Activated CD8-positive, alpha-beta memory T cell treated with anti-CD3 and anti-CD28 coated beads for 24 hours (primary cell): ENCODE results near the gene NSUN5.
A peak's percentile ranks its signal among the peaks of the same experiment; 100 is the strongest.
"Not testable (repeated sequence)": the region's sequence is repeated elsewhere in the genome, so short reads cannot be mapped to it uniquely, and the experiment has no call there.

ENCODE experiments used
- DNase-seq: peaks from one replicate; pipeline ENCODE4 v3.0.0-alpha.2; 2020

The NSUN5 gene

DNA sequence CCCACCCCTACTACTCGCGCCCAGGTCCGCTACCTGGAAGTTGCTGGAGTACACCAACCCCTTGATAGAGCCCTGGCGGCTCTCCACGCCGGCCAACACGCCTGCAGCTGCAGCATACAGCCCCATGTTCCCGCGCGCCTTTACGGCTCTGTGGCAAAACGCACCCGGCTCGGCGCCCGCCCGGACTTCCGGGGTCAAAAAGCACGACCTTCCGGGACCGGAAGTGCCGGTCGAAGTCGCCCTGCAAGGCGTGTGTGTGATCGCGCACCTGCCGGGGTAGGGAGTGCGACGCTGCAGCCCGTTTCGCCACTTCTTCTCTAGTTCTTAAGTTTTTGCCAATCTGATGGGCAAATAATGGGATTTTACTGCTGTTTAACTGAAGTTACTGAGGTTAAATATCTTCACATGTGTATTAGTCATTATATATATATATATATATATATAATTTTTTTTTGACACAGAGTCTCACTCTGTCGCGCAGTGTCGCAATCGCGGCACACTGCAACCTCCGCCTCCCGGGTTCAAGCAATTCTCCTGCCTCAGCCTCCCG, at the start of gene NSUN5:
NSUN5 (minus strand) TSS at position 162 of the 550 bp plus-strand sequence; CDS start at position 126, 36 bp downstream.
- peak; percentile 93 for DNase-seq

DNA sequence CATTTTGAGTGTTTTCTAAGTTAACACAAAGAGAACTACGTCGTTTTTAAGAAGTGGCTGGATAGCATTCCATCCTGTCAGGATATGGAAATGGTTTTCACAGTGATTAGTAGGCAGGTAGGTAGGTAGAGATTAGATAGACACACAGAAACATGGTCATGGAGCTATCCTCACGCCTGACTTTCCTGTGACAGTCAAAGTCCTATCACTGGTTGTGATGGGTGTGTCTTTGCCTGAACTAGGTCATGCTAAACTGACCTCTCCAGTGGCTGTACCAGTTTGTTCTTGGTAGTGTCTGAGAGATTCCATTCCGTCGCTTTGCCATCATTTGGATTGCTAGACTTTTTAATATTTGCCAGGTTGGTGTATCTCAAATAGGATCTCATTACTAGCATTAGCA, 47.5 kb upstream of the NSUN5 start:
- DNase-seq, result no peak

DNA sequence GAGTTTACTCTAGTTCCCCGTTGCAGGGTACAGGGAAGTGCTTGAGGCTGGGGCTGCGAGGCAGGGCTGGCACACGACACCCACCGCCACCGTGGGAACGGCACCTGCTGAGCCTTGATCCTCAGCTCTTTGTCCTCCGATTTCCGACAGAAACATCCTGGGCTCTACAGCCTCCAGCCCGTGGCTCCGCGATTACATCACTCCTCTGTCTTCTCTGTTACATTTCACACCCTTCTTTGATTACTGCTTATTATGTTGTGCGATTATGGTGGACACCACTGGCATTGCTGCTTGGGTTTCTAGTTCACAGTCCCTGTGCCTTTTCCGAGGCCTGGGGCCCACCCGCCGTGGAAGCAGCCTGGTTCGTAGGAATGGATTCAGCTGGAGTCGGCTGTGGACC, 46.2 kb upstream of the NSUN5 start:
- DNase-seq, result no peak

DNA sequence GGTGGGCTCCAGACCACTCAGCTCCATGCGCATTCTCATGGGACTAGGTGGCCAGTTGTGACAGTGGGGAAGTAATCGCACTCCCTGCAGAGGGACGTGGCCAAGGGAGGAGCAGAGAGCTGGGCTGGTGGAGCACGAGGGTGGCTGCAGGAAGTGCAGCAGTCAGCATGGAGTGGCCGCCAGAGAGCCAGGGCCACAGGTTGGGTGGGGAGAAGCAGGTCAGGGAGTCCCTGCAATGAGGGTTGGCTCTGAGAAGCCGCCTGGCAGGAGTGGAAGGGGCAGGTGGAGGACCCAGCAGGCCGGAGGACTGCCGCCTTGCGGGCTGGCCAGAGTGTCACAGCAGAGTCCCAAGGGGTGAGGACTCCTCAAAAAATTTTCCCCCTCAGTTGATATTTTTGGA, 45.6 kb upstream of the NSUN5 start:
- DNase-seq, result no peak

DNA sequence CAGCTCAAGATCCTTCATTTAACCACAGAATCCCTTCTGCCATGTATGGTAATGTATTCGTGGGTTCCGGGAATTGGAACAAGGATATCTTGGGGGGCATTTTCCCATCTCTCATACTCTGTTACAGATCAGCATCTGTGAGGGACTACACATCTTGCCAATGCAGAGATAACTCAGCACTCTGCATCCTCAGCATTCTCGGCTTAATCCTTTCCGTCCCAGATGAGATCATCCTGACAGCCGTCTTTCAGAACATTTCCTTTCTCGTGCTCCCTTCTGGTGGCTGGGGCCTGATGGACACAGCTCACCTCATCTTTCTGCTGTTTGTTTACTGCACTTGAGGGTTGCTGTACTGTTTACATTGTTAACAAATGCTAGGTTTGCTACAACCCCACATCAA, 44.6 kb upstream of the NSUN5 start:
- no peak for DNase-seq

DNA sequence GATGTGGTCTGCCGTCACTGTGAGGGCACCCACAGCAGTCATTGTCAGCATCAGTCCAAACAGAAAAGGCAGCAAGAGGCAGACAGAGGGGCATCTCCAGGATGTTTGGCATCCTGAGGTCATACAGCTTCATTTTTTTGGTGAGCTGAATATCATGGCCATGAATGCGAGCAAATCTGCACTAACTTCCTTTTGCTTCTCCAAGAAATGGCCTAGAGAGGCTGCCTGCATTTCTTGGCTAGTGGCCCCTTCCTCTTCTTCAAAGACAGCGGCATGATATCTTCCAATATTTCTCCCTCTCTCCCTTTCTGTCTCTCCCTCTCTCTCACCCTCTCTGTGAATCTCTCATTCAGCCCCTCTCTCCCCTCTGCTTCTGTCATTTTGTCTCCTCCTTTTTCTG, 44.2 kb upstream of the NSUN5 start:
- no peak for DNase-seq

DNA sequence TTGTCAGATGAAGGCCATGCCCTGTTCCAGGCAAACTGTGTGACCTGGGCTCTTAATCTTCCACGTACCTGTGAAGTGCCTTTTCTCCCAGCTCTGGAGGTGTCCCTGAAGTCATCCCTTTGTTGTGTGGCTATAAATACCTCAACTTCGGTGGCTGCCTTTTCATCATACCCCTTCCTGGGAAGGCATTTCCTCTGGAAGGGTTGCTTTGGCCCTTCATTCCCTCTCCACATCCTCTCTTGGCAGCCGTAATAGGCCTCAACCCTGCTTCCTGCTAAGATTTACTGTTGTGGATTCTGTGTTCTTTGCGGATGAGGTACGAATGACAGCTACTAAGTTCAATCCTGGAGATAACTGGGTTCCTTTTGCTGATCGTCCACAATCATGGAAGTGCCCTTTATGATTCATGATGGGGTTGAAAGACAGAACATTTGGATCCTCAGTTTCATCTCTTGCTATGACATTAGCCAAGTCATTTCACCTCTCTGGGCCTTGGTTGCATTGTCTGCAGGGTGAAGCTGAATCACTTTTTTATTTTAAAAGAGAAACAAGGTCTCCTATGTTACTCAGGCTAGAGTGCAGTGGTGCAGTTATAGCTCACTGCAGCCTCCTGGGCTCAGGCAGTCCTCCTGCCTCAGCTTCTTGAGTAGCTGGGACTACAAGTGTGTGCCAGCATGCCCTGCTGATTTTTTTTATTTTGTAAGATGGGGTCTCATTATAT, 43.0 kb upstream of the NSUN5 start:
- no peak for DNase-seq

DNA sequence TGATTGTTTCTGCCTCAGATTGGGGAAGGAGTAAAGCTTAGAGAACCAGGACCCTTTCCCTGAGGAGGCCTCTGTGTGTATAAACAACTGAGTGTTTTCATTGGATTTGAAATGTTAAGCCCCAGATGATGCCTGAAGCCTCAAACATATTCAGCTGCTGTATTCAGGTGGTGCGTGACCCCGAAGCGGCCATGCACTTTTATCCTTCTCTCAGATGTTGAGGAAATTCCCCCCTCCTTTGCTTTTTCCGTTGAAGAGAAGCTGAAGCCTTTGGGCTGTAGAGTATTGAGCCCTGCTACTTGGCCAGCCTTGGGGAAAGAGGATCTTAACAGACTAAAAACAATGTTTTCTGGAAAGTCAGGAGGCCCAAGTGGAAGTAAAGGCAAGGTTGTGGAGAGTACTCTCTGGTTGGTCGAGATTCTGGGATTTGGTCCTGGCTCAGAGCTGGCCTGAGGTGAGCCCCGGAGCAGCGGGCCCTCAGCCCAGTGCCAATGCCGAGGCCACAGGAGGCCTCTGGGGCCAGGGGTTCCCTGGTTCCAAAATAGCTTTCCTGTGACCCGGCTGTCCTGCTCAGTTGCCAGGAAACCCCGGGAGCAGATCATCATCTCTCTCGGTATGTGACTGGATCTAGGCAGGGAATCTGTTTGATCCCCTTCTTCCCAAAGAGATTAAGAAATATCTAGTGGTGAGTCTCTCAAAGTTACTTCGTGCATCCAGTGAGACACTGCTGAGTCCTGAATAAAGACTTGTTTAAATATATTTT, 41.9 kb upstream of the NSUN5 start:
- DNase-seq, result no peak

DNA sequence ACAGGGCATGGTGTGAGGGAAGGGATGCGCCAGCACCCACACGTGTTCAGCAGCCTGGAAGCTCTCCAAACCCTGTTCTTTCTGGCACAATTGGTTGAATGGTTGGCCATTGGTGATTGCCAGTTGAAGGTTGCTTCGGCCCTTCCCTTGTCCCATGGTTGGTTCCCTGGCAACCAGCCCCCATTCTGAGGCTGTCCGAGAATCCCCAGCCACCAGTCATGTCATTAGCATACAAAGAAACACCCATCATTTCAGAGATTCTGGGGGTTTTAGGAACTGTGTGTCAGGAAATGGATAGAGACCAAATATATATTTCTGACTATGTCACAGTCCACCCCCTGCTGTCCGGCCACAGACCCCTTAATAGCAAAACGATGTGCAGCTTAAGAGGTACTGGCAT, 41.1 kb upstream of the NSUN5 start:
- no peak for DNase-seq

DNA sequence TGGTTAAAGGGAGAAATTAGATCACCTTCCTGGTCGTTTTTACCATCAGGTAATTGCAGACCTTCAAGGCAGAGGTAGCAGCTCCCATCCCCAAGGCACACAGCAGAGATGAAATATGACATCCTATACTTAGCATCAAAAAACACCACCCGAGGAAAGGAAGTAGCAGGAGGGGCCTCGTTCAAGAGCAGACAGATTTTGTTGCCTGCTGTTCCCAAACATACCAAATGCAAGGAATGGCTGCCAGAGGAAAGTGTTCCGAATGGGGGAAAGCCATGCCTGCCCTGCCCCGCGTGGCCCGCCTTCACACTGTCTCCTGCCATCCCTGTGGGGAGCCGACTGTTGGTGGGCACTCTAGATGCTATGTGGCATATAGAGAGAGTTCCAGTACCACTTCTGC, 37.3 kb upstream of the NSUN5 start:
- DNase-seq, result no peak

DNA sequence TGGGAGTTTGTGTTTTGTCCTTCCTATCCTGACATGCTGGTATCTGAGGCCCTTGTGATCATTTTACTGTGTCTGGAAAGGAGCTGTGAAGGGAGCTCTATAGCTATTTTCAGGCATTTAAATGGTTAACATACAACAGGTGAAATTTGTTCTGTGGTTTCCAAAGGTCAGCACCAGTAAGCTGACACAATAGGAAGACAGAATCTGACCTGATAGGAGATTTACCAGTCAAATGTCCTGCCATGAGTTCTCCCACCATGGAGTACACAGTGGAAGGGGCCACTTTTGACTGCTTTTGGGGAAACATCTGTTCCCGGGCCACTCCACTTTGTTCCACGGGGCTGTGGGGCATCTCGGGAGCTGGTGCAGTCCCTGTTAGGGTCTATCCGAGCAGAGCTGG, 36.9 kb upstream of the NSUN5 start:
- DNase-seq, result no peak

DNA sequence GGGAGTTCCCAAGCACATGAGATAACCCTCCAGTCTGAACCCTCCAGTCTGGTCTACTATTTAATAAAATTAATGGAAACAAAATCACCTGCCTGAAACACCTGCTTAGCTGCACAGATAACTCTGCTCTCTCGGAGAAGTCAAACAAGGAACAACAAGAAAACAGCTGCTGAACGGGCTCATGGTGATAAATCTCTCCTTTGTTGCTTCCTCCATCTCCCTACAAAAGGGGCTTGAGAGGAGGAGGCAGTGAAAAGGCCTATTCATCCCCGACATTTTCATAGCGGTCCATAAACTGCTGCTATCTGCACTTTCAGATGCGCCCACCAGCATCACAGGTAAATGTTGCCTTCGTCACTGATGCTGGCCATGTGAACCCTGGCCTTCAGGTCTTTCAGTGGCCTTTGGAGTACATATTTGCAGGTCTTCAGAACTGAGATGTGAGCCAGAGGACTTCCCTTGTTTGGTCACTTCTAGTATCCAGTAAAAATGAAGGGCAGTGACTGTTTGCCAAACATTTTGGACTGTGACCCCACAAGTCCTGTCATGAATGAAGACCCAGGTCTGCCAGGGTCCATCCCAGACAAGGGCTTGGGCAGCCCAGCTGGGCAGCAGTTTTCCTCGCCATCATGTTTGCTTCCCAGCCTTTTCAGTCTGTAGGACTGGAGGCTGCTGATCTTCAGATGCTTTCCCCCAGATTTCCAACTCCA, 35.2 kb upstream of the NSUN5 start:
- DNase-seq, result no peak

DNA sequence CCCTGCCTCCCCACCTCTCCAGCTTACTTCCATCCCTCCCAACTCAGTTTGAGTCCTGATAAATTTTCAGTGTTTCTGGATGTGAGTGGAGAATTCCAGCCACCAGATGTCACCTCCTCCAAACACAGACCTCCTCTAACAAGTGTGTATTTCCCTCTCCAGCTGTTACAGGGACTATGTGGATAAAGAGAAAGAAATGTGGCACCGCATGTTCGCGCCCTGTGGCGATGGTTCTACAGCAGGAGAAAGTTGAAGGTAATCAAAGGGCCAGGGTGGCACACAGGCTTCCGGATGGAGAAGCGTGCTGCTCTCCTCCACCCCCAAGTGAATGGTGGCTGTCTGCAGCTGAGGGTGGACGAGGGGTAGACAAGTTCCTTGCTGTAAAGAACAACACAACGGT, 34.0 kb upstream of the NSUN5 start:
- DNase-seq, result no peak

DNA sequence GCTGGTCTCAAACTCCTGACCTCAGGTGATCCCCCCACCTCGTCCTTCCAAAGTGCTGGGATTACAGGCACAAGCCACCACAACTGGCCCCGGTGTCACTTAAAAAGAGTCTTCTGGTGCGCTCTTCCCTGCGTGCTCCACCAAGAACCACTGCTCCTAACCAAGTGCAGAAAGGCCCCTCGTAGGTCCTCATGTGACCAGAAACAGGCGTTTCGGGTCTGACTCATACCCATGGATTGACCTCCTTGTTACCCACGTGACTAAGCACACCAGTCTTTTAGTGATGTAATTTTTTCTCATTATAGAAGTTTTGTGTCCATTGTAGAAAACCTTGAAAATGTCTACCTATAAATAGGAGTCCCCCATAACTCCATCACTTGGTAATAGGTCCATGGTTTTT, 33.3 kb upstream of the NSUN5 start:
- no peak for DNase-seq

DNA sequence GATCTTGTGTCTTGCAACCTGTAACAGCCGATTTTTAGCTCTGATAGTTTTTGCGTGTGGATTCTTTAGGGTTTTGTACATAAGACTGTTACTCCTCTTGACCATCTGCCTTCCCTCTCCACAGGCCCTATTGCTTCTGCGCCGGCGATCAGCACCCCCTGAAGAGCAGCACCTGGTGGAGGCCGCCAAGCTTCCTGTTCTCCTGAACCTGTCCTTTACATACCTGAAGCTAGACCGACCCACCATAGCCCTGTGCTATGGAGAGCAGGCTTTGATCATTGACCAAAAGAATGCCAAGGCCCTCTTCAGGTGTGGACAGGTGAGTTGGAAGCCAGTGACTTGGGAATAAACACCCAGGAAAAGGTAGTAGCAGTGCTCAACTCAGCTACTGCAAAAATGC, 31.9 kb upstream of the NSUN5 start:
- no peak for DNase-seq

DNA sequence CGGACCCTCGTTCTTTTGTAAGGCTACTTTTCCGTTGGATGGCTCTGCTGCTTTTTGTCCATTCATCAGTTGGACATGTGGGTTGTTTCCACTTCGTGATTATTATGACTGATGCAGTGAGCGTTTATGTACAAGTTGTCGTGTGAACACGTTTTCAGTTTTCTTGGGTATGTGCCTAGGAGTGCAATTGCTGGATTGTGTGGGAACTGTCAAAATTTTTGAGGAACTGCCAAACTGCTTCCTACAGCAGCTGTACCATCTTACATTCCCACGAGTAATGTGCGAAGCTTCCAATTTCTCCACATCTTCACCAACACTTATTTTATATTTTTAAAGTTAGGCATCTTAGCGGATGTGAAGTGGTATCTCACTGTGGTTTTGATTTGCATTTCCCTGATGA, 29.7 kb upstream of the NSUN5 start:
- no peak for DNase-seq

DNA sequence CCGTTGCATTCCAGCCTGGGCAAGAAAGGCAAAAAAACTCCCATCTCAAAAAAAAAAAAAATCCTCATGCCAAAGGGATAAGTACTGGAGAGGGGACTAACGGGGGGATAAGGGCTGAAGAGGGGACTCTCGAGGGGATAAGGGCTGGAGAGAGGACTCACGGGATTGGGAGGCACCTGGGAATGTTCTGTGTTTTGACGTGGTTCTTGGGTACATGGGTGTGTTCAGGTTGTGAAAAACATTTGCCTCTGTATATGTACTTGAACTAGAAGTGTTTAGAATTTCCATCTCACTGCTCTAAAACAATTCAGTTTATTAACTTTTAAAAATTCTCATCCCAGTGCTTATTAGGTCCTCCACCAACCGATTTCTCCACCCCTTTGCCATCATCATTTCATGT, 23.8 kb upstream of the NSUN5 start:
- no peak for DNase-seq

DNA sequence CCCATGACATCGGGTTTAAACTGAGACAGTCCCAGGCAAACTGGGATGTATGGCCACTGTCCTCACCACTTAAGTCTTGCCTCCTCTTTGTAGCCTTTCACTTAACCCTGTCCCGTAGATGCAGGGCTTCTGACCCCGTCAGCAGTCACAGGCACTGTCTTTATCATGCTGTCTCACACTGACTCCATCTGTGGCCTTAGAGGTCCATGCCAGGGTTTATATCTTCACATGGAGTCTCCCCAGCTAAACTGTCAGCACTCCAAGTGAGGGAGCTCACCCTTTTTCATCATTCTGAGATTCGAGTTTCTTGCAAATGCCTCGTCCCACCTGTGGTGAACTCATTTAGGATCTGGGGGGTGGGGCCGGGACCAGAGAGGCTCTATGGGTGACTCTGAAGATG, 22.1 kb upstream of the NSUN5 start:
- no peak for DNase-seq

DNA sequence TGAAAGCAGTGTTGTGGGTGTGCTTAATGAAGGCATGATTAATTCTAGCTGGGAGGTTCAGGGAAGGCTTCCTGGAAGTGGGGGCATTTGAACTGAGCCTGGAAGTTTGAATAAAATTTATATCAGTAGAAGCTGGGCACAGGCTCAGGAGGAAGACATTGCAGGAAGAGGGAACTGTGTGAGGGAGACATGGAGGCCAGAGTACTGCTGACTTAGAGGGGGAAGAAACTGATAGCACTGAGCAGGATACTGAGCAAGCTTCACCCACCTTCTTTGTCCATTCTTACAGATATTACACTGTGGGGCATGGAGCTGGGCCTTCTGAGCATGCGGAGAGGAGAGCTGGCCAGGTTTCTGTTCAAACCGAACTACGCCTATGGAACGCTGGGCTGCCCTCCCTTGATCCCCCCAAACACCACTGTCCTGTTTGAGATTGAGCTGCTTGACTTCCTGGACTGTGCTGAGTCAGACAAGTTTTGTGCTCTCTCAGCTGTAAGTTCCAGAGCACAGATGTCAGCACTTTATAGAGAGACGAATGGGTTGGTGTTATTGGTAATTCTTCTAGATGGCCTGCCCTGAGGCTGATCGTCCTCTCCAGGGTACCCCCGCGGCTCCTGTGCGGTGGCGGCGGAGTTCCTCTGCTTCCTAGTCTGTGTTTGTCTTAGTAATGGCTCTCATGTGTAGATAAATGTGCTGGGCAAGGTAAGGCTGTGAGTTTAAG, 21.4 kb upstream of the NSUN5 start:
- no peak for DNase-seq

DNA sequence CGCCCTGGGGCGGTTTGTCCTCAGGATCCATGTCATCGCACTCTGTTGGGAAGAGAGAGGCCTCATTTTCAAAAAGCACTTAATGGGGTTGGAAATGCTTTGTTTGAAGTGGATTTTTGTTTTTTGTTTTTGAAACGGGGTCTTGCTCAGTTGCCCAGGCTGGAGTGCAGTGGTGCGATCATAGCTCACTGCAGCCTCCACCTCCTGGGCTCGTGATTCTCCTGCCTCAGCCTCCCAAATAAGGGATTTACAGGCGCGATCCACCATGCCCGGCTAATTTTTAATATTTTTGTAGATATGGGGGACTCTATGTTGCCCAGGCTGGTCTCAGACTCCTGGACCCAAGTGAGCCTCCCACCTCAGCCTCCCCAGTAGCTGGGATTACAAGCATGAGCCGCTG, 20.1 kb upstream of the NSUN5 start:
- no peak for DNase-seq

DNA sequence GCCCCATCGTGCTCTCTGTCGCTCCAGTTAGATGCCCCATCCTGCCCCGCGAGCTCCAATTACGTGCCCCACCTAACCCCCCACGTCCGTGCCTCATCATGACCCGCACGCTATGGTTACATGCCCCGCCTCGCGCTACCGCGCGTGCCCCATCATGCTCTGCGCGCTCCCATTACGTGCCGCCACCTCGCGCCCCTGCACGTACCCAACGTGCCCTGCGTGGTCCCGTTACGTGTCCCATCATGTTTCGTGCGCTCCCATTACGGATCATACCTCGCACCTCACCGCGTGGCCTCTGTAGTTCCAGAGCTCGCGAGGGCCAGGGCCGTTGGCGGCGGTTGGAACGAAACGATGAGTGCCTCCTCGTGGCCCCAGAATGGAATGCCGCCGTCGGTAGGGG, 19.3 kb upstream of the NSUN5 start, which contains the start of the genes FKBP6 and TRIM50:
FKBP6 (plus strand) TSS at position 240 of the 400 bp plus-strand sequence. CDS start 268 bp downstream, outside the sequence.
TRIM50 (minus strand) TSS at position 161 of the 400 bp plus-strand sequence. CDS start 3,295 bp downstream, outside the sequence.
- DNase-seq, result not testable (repeated sequence)

DNA sequence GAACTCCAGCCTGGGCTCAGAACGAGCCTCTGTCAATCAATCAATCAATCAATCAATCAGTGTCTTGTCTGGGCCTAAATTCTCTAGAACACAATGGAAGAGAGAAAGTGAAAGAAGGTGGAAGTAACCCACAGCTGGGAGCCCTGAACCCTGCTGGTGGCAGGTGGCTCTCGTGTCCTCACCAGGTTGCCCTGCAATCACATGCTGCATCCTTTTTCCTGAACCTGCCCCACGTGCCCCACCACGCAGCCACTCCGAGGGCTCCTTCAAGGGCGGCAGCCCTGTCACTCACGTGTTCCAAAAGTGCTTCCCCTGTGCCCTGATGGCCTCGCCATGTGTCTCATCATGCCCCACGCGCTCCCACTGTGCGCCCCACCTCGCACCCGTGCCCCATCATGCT, 18.8 kb upstream of the NSUN5 start:
- not testable (repeated sequence) for DNase-seq

DNA sequence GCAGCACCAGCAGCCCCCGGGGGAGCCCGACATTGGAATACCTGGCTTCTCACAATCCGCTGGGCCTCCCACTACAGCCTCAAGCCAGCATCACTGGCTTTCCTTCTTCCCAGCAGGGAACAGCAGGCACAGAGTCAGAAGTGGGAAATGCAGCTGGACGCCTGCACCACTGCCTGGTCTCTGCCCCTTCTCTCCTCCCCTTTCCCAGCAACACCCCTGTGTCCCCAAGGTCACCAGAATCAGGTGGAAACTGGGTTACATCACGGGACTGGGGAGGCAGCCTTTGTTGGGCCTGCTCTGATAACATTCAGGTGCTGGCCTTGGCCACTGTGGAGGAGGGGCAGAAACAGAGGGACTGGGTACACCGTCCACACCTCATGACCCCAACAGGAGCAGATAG, 16.8 kb upstream of the NSUN5 start:
- DNase-seq, result not testable (repeated sequence)
